NCI-H82 (cell line): Measurements from ENCODE around the gene PTPN18.

Experiments
- DNase-seq: peaks from one replicate; lab custom pipeline; 2025; lab: John Stamatoyannopoulos, UW

Gene PTPN18

DNA sequence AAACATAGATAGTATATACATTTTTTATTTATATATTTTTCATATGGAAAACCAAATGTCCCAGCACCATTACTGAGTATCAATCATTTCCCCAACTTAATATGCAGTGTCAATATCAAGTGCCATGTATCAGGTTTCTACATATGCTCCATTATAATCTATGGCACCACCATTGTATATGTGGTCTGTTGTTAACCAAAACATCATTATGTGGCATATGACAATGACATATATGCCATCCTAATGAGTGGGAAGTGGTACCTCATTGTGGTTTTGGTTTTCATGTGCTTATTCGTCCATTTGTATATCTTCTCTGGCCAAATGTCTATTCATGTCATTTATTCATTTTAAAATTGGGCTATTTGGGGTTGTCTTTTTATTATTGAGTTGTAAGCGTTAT is 9.2 kb downstream of the PTPN18 start:
- no peak for DNase-seq

DNA sequence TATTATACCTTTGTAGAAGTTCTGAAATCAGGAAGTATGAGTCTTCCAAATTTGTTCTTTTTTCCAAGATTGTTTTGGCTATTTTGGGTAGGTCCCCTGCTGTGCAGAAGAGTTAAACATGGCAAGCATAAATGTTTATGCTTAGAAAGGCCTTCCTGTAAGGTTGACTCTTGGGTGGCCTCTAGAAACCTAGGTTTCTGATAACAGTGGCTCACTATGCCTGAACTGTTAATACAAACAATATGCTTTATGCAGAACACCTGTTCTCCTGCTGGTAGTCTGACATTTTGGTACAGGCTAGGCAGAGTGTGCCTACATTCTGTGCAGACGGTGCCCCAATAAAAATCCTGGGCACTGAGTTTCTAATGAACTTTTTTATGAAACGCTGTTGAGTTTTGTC is 10.1 kb downstream of the PTPN18 start:
- no peak for DNase-seq

DNA sequence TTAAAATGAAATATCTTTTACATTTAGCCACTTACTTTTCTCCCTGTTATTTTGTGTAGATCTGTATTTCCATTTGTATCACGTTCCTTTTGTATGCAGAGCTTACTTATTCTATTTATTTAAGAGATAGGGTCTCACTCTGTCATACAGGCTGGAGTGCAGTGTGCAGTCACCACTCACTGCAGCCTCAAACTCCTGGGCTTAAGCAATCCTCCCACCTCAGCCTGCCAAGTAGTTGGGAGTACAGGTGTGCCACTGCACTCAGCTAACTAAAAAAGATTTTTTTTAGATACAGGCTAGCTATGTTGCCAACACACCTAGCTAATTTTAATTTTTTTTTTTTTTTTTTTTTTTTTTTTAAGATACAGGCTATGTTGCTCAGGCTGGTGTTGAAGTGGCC is 10.9 kb downstream of the PTPN18 start:
- DNase-seq = no peak

DNA sequence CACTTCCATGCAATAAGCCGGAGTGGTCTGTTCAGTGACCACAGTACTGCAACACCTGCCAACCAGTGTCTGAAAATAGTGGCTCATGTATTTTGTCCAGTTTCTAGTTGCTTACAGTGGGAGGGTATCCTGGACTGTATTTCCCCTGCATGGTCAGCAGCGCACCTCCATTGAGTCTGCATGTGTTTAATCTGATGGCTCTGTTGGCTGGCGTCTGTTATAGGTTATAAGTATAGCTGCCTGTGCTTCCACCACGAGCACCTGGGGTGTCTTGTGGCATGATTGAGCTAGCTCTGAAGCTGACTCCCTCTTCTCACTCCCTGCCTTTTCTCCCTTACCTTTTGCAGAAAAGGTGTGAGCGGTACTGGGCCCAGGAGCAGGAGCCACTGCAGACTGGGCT is 12.9 kb downstream of the PTPN18 start:
- DNase-seq = no peak

DNA sequence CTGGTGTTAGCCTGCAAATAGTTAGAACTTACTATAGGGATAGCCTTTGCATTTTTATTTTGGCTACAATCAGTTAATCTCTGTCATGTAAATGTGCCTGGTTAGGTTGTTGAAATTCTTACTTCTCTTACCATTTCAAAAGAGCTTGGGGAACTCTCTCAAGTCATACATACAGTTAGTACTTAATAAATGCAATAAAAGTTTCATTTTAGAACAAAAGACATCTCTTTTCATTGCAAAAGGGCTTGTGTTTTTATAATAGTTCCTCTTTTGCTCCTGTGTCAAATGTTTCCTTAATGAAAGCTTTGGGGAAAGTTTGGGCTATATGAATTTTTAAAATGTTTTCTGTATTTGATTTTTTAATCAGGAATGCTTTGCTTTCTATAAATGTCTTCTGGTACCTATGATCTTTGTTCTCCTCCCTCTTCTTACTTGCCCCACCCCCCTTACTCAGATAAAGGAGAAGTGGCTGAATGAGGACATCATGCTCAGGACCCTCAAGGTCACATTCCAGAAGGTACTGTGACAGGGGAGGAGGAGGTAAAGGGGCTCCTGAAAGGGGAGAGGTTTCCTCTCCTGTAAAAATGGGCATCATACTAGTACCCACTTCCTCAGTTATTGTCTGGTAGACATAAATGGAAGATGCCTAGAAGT is 13.6 kb downstream of the PTPN18 start:
- no peak for DNase-seq

DNA sequence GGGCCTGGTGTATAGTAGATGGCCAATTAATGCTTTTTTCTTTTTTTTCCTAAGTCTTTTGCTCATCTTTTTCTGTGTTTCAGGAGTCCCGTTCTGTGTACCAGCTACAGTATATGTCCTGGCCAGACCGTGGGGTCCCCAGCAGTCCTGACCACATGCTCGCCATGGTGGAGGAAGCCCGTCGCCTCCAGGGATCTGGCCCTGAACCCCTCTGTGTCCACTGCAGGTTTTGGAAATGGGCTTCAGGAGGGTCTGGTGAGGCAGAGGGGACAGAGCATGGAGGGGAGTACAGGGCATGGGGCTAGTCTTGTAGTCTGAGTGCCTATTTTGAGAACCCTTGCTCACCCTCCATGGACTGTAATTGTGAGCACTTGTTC is 14.1 kb downstream of the PTPN18 start:
- DNase-seq = no peak

DNA sequence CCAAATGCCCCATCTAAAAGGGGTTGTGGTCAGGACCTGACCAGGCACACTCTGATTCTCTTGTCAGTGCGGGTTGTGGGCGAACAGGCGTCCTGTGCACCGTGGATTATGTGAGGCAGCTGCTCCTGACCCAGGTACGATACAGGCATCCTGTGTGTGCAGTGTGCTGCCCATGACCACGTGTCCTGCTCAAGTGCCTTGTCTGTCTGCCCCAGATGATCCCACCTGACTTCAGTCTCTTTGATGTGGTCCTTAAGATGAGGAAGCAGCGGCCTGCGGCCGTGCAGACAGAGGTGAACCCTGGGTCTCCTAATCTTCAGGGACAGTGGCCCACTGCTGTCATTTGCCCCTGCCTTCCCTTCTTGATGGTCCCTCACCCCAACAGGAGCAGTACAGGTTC is 14.6 kb downstream of the PTPN18 start:
- no peak for DNase-seq

DNA sequence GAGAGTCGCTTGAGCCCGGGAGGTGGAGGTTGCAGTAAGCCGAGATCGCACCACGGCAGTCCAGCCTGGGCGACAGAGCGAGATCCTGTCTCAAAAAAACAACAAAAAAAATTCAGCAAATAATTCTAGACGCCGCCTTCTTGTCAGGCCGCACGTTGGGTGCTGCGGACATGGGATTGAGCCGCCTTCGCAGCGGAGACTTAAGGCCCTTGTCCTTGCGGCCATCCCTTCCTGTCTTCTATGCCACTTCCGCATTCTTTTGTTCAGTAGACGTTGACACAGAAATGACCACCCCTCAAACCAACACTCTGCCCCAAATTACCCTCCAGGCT is 15.8 kb downstream of the PTPN18 start:
- DNase-seq = no peak

DNA sequence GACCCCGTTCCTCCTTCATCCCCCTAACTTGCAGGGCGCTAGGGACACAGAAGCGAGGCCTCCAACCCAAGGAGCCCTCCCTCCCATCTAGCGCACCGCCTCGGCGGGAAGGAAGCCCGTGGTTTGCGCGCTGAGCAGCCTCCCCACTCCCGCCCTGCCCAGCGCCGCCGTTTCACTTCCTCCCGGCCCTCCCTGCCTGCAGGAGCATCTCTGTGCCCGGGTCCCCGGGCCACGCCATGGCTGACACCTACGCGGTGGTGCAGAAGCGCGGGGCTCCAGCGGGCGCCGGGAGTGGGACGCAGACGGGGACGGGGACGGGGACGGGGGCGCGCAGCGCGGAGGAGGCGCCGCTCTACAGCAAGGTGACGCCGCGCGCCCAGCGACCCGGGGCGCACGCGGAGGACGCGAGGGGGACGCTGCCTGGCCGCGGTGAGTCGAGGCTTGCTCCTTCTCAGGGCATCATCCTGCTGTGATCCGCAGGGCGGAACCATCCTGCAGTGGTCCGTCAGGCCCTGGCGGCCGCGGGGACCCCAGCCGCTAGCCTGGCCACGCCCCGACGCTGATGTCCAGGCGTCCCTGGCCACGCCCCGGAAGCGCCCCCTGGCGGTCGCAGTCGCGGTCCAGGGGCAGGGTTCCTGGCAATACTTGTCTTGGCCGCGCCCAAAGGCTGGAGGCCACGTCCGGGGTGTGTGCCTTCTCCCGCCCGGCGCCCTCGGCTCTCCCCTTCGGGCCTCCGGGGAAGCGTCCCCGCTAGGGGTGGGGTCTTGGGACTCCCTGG is 16.4 kb downstream of the PTPN18 start:
- DNase-seq = no peak

DNA sequence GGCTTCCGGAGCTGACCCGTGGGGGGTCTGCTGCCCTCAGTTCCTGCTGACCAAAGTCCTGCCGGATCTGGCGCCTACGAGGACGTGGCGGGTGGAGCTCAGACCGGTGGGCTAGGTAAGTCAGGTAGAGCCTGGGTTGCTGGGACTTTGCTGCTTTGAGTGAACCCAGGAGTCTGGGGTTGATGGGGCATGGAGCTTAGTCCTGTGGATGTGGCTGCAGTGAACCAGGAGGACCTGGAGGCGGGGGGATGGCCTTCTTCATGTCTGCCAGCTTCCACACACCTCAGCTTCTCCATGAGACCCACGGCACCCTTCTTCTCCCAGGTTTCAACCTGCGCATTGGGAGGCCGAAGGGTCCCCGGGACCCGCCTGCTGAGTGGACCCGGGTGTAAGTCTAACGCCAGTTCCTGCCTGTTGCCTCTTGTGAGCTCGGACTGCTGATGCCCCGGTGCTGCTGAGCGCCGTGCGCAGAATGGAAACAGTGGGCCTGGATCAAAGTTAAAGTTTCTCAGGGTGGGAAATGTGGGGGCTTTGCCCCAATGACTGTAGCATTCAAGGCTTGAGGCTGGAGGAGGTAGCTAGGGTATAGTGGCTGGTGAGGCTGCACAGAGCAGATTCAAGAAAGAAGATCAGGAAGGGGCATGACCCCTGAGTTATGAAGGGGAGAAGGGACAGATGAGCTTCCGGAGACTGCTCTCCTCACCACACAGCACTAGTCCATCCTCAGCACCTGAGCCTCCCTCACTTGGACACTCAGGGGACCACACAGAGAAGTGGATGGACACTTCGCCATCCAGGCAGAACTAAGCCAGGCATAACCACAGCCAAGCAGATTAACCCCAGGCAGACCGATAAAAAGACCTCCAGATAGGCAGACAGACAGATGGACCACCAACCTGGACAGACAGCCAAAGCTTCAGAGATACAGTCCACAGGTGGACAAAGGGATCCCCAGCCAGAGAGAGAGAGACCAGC is 17.3 kb downstream of the PTPN18 start:
- DNase-seq = no peak

DNA sequence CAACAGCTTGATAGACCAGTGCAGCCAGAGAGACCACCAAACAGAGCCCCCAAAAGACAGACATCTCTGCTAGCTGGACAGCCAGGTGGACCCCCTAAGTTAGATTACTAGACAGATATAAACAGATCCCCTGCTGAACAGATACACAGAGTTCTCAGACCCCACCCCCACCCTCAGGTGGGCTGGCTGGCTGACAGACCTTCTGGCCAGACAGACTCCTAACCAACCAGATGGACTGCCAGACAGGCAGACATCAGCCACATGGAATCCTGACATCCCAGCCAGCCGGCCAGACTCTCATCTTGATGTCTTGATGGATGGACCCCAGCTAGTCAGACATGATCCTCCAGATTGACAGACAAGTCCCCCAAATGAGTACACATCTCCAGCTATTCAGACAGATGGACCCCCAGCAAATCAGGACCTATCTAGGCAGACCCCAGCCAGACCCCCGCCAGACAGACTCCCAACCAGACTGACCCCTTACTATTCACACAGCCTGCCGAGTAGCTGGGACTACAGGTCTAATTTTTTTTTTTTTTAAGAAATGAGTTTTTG is 18.0 kb downstream of the PTPN18 start:
- DNase-seq = no peak

DNA sequence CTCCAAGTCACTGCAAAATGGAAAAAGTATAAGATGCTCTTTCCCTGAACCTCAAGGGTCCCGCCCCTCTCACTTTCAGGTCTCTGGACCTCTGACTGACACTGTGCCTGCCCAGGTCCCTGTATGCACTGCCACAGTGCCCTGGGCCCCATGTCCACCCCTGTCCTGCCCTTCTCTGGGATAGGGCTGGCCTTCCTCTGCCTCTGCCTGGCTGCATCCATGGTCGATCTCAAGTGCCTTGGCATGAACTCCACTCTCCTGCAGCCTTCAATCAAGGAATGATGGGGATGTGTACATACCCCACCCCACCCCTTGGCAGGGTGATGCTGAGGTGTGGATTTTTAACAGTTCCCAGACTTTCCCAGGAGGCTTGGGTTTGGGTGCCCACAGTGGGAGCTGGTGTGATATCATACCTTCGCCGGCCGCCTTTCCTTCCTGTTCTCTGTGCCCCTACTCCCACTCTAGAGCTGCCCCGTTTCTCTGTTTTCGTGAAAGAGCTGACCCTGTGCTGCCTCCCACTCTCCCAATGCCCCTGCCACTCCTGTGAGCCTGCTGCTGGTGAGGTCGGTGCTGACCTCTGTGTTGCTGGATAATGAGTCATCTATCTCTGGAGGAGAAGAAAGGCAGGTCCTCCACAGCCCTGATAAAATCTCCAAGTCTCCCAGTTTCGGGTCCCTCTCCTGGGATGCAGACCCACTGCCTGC is 18.9 kb downstream of the PTPN18 start:
- no peak for DNase-seq

DNA sequence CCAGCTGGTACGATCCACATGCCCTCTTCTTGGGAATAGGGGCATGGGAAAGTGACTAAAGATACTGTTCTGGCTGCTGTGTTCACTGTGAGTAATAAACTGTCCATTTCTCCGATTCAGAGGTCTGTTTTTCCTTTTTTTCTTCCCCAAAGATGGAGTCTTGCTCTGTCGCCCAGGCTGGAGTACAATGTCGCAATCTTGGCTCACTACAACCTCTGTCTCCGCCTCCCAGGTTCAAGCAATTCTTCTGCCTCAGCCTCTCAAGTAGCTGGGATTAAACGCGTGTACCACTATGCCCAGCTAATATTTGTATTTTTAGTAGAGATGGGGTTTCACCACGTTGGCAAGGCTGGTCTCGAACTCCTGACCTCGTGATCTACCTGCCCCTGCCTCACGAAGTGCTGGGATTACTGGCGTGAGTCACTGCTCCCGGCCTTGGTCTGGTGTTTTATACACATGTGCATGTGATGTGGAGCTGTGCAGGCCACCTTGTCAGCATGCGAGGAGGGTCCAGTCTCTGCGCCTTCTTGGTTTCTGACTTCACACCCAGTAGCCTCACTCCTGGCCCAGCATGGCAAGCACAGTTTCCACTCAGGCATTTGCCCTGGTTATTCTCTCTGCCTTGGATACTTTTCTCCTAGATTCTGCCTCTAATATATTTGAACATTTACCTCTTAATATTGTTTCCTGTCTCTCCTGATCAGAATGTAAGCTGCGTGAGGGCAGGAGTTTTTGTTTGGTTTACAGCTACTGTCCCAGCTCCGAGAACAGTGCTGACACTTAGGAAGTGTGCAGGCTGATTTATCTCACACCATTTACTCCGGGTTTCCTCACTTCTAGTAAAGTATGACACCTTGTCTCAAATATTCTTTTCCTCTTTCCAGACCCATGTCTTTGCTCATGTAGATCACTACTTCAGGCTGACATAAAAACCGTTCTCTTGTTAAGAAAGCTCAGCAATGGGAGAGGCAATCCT is 19.7 kb downstream of the PTPN18 start:
- DNase-seq = no peak

DNA sequence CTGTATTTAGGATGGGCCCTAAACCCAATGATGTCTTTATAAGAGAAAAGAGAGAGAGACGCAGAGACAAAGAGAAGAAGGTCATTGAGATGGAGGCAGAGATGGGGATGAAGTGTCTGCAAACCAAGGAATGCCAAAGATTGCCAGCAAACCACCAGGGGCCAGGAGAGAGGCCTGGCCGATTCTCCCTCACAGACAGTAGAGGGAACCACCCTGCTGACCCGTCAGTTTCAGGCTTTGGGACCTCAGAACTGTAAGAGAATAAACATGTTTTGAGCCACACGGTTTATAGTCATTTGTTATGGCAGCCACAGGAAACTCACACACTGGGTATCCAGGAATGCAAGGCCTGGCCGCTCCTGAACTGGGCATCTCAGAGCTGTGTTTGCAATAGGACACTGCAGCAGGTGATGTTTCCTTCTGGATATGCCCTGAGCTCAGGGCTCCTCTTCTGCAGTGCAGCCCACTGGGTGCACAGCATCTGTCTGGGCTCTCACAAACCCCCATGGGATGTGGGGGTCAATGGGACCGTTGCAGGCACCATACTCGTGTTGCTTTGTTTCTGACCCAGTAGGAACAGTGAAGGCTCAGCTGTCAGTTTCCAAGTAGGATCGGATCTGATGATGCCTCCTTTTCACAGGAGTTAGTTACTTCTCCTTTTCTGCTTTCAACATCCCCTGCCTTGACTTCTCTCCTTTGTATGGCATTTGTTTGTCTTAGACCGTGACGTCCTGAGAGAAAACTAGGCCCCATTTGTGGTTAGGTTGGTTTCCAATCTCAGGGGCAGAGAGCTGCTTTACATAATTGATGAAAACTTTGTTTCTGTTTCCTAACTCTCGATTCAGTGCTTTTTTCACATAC is 20.8 kb downstream of the PTPN18 start:
- DNase-seq = no peak

DNA sequence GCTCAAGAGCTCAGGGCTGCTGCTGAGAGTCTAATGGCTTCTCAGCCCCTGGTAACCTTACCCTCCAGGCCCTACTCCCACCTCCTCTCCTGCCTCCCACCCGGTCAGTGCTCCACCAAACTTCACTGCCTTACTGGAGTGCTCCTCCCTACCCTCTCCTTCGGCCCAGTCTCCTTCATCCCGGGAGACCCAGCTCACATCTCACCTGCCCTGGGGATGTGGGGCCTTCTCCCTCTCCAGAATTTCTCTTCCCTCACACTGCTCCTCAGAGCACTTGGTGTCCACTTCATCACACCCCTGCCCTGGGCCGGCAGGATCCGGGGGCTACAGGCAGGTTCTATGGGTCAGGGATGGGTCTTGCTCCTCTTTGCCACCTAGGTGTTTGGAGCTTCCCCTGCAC is 21.6 kb downstream of the PTPN18 start:
- DNase-seq = no peak

DNA sequence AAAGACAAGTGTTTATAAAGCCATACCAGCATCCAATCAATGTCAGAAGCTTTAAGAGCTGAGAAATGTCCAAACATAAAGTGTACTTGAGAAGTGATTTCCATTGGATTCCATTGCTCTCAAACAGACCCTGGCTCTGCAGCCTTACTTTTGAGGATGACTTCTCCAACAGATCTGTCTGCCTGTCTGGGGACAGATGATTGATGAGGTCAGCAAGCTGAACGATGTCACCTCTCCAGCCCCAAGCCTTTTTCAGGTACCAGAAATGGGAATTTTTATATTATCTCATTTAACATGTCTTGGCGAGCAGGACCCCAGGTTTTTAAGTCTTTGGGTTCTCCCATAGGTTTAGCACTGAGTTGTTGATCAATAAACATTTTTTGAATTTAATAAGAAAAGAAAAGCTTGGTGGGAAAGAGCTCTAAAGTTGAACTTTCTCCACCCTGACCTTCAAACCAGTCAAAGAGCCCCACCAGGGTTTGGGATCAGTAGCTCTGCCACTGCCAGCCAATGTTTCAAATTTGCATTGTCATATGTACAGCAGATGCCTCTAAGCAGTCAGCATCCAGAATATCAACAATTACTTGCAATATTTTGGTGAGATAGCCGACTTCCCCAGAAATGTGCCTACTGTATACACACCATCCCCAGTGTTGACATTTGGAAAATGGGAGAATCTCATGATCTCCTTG is 22.5 kb downstream of the PTPN18 start:
- DNase-seq = no peak

DNA sequence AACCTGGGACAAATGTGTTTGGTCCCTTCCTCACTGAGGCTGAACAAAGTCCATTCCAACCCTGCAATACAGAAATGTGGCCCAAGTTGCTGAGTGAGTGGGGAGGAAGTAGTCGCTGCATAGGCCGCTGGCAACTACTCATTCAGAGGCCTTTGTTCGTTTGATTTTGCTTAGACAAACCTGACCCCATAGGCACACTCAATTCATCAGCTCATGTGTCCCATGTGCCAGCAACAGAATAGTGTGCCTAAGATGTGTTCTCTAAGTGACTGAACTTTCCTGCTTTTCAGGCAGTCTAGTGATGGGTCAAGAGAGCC is 23.0 kb downstream of the PTPN18 start:
- DNase-seq = no peak

DNA sequence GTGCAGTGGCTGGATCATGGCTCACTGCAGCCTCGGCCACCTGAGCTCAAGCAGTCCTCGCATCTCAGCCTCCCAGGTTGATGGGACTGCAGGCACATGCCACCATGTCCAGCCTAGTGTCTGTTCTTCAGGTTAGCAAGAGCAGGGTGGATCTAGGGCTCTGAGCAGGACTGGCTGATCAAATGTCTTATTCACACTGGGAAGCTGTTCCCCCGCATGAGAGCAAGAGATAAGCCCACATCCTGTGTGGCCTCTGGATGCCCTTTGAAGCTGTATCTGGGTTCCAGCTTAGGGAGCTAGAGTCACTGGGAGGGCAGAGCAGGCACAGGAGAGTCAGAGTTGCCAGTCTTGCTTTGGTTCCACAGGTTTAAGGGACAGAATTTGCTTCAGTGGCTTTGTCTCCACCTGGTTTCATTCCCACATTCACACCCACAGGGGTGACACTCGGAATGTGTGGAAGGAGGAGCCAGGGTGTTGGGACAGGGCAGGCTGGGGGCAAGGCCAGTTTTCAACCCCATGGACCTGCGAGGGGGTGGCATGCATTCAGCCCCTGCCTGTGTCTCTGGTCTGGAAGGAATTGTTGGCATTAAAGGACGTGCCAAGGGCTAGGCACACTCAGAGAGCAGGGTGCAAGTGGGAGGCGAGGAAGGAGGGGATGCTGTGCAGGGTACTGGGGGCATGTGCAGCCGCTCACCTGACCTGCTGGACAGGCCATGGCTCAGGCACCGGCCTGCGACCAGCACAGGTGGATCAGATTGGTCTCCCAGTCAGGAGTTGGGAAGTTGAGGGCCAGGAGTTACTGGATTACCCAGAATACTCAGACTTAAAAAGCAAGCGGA is 24.5 kb downstream of the PTPN18 start:
- no peak for DNase-seq
